Astrocyte of the cerebellum (primary cell): ENCODE data around the gene PODN.

Experiments
- DNase-seq: peaks from one replicate; pipeline ENCODE4 v3.0.0-alpha.2; 2011; ENCODE audit warnings: low read depth
- H3K4me3 ChIP-seq: 2 replicates; pipeline ENCODE4 v1.5.1; 2011; ENCODE audit warnings: mild to moderate bottlenecking, low read depth, low read length, moderate library complexity
- CTCF ChIP-seq: IDR thresholded peaks from 2 replicates; pipeline ENCODE4 v1.5.1; 2012; ENCODE audit warnings: low read length, low read depth, moderate library complexity, mild to moderate bottlenecking; ENCODE audit errors: missing control alignments
- in situ Hi-C: cut with HindIII; loops from 2 replicates; pipeline ENCODE4 v1.10.0; 2017; ENCODE audit warnings: low sequenced_read_pairs

The PODN gene

GRCh38 chr1:53091841-53092645, 30.0 kb downstream of the PODN start:
- no peak for TF ChIP-seq CTCF
- peak; percentile 27 for DNase-seq
- no peak overlapping the region for H3K4me3 ChIP-seq
- in situ Hi-C loops = no loop called here

DNA sequence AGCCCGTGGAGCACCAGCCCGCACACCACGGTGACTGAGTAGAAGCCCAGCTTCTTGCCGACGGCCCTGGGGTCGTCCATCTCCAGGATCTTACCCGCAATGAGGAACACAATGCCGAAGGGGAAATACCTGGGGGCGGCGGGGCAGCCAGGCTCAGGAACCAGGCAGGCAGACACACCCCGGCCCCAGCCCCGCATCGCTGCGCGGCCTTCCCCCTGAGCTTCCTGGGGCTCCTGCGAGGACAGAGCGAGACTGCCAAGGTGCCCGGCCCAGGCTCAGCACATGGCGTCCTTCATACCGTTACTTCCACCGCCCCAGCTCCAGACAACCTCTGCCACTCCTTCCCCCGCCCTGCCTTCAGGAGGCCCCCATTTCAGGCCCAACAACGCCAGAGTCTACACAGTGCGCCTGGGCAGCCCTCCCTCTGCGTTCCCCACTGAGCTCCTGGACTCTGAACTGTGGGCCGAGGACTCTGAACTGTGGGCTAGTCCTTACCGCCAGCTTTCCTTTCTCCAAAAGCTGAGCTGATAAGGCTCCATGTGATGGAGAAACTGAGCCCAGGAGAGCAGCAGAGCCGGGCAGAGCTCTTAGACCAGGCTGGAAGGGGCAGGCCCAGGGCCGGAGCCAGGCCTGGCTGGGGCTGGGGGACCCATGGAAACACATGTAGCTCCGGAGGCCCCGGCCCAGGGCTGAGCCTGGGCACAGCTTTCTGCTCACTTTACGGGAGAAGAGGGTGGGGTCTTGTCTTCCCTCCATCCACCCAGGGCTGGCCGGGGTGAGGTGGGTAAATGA, 30.8 kb downstream of the PODN start:
- no peak for TF ChIP-seq CTCF
- in situ Hi-C loops = no loop called here
- DNase-seq = no peak
- no peak overlapping the region for H3K4me3 ChIP-seq

DNA sequence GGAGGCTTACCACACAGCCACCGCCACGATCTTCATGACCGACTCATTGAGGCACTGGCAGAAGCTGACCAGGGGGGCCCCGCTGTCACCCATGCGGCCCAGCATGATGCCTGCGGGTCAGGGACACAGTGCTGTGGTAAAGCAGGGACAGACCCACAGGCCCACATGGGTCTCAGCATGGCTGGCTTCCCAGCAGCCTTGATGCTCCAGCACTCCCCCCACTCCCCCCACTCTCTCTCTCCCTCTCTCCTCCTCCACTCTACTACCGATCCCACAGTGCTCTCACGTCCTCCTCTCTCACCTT, 31.4 kb downstream of the PODN start:
- TF ChIP-seq CTCF = no peak
- in situ Hi-C loops = no loop called here
- no peak overlapping the region for H3K4me3 ChIP-seq
- no peak for DNase-seq

DNA sequence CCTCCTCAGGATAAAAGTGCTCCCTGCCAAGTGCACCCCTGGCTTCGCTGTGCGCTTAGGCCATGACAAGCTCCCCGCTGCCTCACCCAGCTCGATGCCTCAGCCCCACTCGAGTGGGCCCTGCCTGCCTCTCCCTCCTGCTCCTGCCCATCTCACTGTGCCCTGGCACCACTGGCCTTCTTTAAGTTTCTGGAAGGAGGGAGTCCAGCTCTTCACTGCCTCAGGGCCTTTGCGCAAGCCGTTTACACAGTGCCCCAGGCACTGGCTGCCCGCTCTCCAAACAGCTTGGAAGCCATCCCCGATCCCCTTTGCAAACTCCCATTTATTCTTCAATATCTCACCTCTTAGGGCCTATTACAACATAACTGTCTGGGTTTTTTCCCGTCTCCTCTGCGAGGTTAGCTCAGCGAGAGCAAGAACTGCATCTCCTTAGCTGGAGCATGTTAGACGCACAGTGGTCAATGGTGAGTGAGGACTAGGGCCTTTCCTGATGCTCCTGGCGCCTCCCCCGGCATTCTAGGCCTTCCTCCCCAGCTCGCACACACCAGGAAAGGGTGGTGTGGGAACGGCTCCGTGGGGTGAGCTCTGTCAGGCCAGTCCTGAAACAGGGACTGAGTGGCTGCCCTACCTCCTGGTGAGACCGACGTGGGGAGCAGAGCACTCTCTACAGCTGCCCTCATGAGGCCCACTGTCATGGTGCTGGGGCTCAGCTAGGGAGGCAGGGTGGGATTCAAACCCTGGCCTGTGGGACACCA, 31.9 kb downstream of the PODN start:
- no peak for DNase-seq
- TF ChIP-seq CTCF = no peak
- in situ Hi-C loops = no loop called here
- H3K4me3 ChIP-seq = no peak overlapping the region

DNA sequence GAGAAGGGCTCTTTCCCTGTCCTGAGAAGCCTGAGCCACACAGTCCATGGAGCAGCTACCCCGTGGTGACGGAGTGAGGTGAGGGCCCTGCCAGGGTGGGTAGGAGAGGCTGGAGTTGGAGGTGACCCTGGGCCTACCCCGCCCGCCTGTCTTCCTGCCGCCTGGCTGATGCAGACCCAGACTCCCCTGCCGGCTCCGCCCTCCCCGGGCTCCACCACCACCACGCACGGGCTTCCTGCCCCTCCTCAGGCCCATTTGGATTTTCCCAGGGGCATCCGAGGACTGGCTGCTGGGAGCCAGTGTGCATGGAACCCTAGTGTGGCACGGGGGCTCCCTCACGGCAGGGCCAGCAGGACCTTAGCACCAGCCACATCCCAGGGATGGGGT, 32.5 kb downstream of the PODN start:
- in situ Hi-C loops = no loop called here
- DNase-seq = no peak
- no peak overlapping the region for H3K4me3 ChIP-seq
- TF ChIP-seq CTCF = no peak

DNA sequence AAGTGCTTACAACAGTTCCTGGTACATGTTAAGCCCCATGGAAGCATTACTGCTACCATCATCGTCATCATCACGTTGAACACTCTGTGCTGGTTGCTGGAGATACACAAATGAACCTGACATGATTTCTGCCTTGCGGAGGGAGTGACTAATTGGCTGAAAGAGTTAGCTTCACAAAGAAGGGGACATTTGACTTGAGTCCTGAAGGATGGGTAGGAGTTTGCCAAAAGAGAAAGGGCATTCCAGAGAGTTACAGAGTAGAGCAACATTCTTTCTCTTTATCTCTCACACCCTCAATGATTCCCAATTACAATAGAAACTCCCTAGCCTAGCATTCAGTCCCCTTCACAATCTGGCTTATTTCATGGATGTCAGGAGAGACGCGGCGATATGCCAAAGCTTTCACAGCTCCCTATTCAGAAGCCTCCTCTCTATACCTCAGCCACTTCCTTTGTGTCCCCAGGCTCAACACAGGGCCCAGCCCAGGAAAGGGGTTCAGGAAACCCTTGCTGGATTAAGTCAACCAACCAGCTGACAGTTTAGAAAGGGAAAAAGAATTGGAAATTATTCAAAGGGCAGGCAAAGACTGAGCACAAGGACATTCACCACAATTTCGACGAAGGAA, 42.4 kb downstream of the PODN start:
- no peak for DNase-seq
- no peak for TF ChIP-seq CTCF
- H3K4me3 ChIP-seq = no peak overlapping the region
- in situ Hi-C loops = no loop called here
